ENCODE data around the gene CCNB1IP1. TPM values are rescaled to one million over a fixed set of nuclear protein-coding genes. Genes with fewer than 3 reads are reported as not detected.
"Not testable (repeated sequence)": the region's sequence is repeated elsewhere in the genome, so short reads cannot be mapped to it uniquely, and the experiment has no call there.

Gene CCNB1IP1
- total and polyA plus RNA-seq, 2 experiments from 2014 or later: 13.5 to 52.0 TPM

DNA sequence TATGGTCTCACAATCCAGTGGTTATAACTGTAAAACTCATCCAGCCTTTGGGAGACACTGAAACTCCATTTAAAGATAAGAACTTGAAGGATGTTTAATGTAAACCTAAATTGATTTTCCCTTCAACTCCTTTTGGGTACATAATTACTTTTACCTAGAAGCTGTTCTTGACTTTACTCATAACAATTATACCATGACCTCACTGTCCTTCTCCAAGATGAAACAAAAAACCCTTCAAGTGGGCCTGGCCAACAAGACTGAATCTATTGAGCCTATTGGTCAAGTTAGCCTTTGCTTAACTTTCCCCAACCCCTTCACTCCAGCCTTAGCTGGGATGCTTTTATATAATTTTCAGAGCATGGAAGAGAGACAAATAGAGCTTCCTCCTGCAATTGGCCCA, 32.8 kb upstream of the CCNB1IP1 start:
- Histone ChIP-seq H3K79me2 (ENCODE audit: insufficient read depth) (no peaks in the 10 kb centered on the region), H3K9me3 (ENCODE audit: low read depth) (no peaks in the 10 kb centered on the region), H3K27ac (no peak overlapping the region), H3K4me2 (ENCODE audit: unreplicated experiment) (no peak overlapping the region), H3K9me2 (ENCODE audit: insufficient read depth) (no peaks in the 10 kb centered on the region), H3K4me1 (ENCODE audit: insufficient read depth) (no peaks in the 10 kb centered on the region), H2AFZ (no peak overlapping the region), H3K4me3 (no peak overlapping the region), H3F3A (ENCODE audit: insufficient read depth) (no peaks in the 10 kb centered on the region), H3K27me3 (replicated peaks; ENCODE audit: insufficient read depth) (no peaks in the 10 kb centered on the region), H3K36me3 (ENCODE audit: low read depth) (peaks cover 50% of the 10 kb centered on the region), H3K9ac (no peak overlapping the region), H4K20me1 (ENCODE audit: insufficient read depth) (no peaks in the 10 kb centered on the region)
- in situ Hi-C loops (cut with MboI): no loop called here
- DNase-seq: no peak
- TF ChIP-seq EZH2phosphoT487 (IDR thresholded peaks at IDR 0.05; ENCODE audit: insufficient read depth, low read depth) (no peak), EZH2 (IDR thresholded peaks at IDR 0.05; ENCODE audit: insufficient read depth, poor library complexity, severe bottlenecking) (no peak)

DNA sequence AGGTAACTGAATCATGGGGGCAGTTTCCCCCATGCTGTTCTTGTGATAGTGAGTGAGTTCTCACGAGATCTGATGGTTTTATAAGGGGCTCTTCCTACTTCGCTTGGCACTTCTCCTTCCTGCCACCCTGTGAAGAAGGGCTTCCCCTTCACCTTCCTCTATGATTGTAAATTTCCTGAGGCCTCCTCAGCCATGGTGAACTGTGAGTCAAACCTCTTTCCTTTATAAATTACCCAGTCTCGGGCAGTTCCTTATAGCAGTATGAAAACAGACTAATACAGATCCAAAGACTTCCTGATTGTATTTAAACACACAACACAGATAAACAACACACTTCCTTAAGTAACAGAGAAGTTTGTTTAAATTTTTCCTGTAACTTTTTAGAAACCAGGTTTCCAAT, 25.4 kb upstream of the CCNB1IP1 start:
- H3K27me3 ChIP-seq (replicated peaks; ENCODE audit: insufficient read depth); H3K9me2 ChIP-seq (ENCODE audit: insufficient read depth); H3K9ac ChIP-seq; H3K9me3 ChIP-seq (ENCODE audit: low read depth); H3K4me3 ChIP-seq; H3K4me2 ChIP-seq (ENCODE audit: unreplicated experiment); H3K27ac ChIP-seq; H3K79me2 ChIP-seq (ENCODE audit: insufficient read depth); in situ Hi-C loops (cut with MboI); H4K20me1 ChIP-seq (ENCODE audit: insufficient read depth); H2AFZ ChIP-seq; H3K4me1 ChIP-seq (ENCODE audit: insufficient read depth); DNase-seq: not testable (repeated sequence)
- H3F3A ChIP-seq (ENCODE audit: insufficient read depth): peaks cover 20% of the 10 kb centered on the region; the same call in 1 of the 2 replicates
- 60% methylated on average over 3 of the region's 3 CpGs for WGBS, 2 experiments (ENCODE audit: low coverage in 1 of 2, low lambda C conversion rate in 2 of 2, missing lambda C conversion rate in 2 of 2)
- H3K36me3 ChIP-seq (ENCODE audit: low read depth): peaks cover 44% of the 10 kb centered on the region

DNA sequence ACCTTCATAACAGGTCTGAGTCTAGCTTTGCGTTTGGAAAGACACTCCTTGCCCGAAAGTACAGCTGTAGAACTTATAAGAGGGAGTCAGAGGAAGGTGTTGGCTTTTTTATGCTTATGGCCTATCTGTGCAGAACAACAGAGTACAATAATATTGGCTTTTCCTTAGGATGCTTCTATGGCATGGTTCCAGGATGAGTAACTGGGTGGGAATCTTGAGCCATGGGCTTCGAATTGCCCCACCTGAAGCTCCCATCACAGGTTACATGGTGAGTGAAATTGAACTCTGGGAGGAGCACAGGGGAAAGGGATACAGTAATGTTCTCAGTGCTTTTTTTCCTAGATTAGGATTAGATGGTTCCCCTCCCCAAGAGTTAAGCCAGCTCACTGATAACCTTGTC, 23.3 kb upstream of the CCNB1IP1 start:
- H3K9me2 ChIP-seq (ENCODE audit: insufficient read depth): no peaks in the 10 kb centered on the region
- H3K4me2 ChIP-seq (ENCODE audit: unreplicated experiment): no peak overlapping the region
- no peak overlapping the region for H2AFZ ChIP-seq
- no peak overlapping the region for H3K27ac ChIP-seq
- H3K9ac ChIP-seq: no peak overlapping the region
- H3K4me3 ChIP-seq: no peak overlapping the region
- peaks cover 20% of the 10 kb centered on the region; the same call in 1 of the 2 replicates for H3F3A ChIP-seq (ENCODE audit: insufficient read depth)
- H4K20me1 ChIP-seq (ENCODE audit: insufficient read depth): no peaks in the 10 kb centered on the region
- peak; percentile 15 for DNase-seq
- H3K79me2 ChIP-seq (ENCODE audit: insufficient read depth): no peaks in the 10 kb centered on the region
- 81 to 84% methylated on average over 3 of the region's 3 CpGs for WGBS, 2 experiments (ENCODE audit: low coverage in 1 of 2, low lambda C conversion rate in 2 of 2, missing lambda C conversion rate in 2 of 2)
- peaks cover 52% of the 10 kb centered on the region for H3K36me3 ChIP-seq (ENCODE audit: low read depth)
- H3K27me3 ChIP-seq (replicated peaks; ENCODE audit: insufficient read depth): no peaks in the 10 kb centered on the region
- TF ChIP-seq EZH2phosphoT487 (IDR thresholded peaks at IDR 0.05; ENCODE audit: insufficient read depth, low read depth) (no peak), EZH2 (IDR thresholded peaks at IDR 0.05; ENCODE audit: insufficient read depth, poor library complexity, severe bottlenecking) (no peak)
- no peaks in the 10 kb centered on the region for H3K4me1 ChIP-seq (ENCODE audit: insufficient read depth)
- in situ Hi-C loops (cut with MboI): no loop called here
- no peaks in the 10 kb centered on the region for H3K9me3 ChIP-seq (ENCODE audit: low read depth)

DNA sequence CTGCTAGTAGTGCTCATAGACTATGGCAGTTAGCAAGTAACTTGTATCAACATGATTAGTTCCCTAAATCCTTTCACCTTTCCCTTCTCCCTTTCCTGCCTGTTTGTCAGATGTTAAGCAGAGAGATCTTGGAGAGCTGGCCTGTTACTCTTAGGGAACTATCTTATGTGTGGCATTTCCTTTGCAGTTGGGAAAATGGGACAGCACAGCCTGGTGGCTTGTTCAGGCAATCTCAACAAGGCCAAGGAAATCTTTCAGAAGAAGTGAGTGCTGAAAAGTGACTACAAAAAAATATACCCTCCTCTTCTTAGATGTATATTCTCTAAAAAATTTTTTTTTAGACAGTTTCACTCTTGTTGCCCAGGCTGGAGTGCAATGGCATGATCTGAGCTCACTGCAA, 17.8 kb upstream of the CCNB1IP1 start:
- Histone ChIP-seq H3K4me3 (no peak overlapping the region), H3K9ac (no peak overlapping the region), H3K27ac (0 out of 2 replicates have a peak overlapping the region, but pooled peaks have one; percentile 6), H3K27me3 (replicated peaks; ENCODE audit: insufficient read depth) (no peaks in the 10 kb centered on the region), H3K9me2 (ENCODE audit: insufficient read depth) (no peaks in the 10 kb centered on the region), H3K4me1 (ENCODE audit: insufficient read depth) (no peaks in the 10 kb centered on the region), H3K79me2 (ENCODE audit: insufficient read depth) (no peaks in the 10 kb centered on the region; the same call in 1 of the 2 replicates), H3F3A (ENCODE audit: insufficient read depth) (peaks cover 7% of the 10 kb centered on the region; the same call in 1 of the 2 replicates), H3K4me2 (ENCODE audit: unreplicated experiment) (no peak overlapping the region), H3K9me3 (ENCODE audit: low read depth) (no peaks in the 10 kb centered on the region), H3K36me3 (ENCODE audit: low read depth) (peaks cover 48% of the 10 kb centered on the region), H2AFZ (no peak overlapping the region), H4K20me1 (ENCODE audit: insufficient read depth) (no peaks in the 10 kb centered on the region)
- in situ Hi-C loops (cut with MboI): no loop called here
- TF ChIP-seq EZH2phosphoT487 (IDR thresholded peaks at IDR 0.05; ENCODE audit: insufficient read depth, low read depth) (no peak), EZH2 (IDR thresholded peaks at IDR 0.05; ENCODE audit: insufficient read depth, poor library complexity, severe bottlenecking) (no peak)
- peak; percentile 33 for DNase-seq

DNA sequence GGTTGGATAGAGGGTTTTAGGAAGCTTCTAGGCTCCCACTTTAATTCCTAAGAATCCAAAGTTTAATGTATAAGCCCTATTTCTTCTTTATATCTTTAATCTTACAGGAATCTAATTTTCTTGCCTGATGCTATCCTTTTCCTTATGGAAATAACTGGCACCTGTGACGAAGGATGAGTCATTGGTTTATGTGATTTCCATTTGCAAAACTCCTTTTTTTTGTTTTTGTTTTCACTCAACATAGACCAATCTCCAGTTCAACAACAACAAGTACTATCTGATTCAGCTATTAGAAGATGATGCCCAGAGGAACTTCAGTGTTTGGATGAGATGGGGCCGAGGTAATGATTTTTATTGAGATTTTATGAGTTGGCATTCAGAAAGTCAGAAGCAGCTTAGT, 17.2 kb upstream of the CCNB1IP1 start:
- Histone ChIP-seq H3K36me3 (ENCODE audit: low read depth) (peaks cover 49% of the 10 kb centered on the region), H3K4me1 (ENCODE audit: insufficient read depth) (no peaks in the 10 kb centered on the region), H3K79me2 (ENCODE audit: insufficient read depth) (peaks cover under 1% of the 10 kb centered on the region), H3K4me3 (no peak overlapping the region), H3K4me2 (ENCODE audit: unreplicated experiment) (no peak overlapping the region), H2AFZ (no peak overlapping the region), H3F3A (ENCODE audit: insufficient read depth) (peaks cover 7% of the 10 kb centered on the region; the same call in 1 of the 2 replicates), H3K9me3 (ENCODE audit: low read depth) (no peaks in the 10 kb centered on the region), H3K27me3 (replicated peaks; ENCODE audit: insufficient read depth) (no peaks in the 10 kb centered on the region), H3K9ac (no peak overlapping the region), H3K9me2 (ENCODE audit: insufficient read depth) (no peaks in the 10 kb centered on the region), H4K20me1 (ENCODE audit: insufficient read depth) (no peaks in the 10 kb centered on the region), H3K27ac (0 out of 2 replicates have a peak overlapping the region, but pooled peaks have one; percentile 6)
- in situ Hi-C loops (cut with MboI): no loop called here
- DNase-seq: peak; percentile 38
- TF ChIP-seq EZH2phosphoT487 (IDR thresholded peaks at IDR 0.05; ENCODE audit: insufficient read depth, low read depth) (no peak), EZH2 (IDR thresholded peaks at IDR 0.05; ENCODE audit: insufficient read depth, poor library complexity, severe bottlenecking) (no peak)
- 73 to 78% methylated on average over 2 of the region's 2 CpGs for WGBS, 2 experiments (ENCODE audit: low coverage in 1 of 2, low lambda C conversion rate in 2 of 2, missing lambda C conversion rate in 2 of 2)
